ENCODE measurements around the gene FOXC2. TPM values are rescaled to one million over a fixed set of nuclear protein-coding genes. Genes with fewer than 3 reads are reported as not detected.

The FOXC2 gene
- total RNA-seq, 1 donor, result 2.2 TPM

- no peak overlapping the region for H3K4me2 ChIP-seq (ENCODE audit: insufficient read depth, low read length)
- H3K36me3 ChIP-seq (ENCODE audit: insufficient read depth, low read length), result no peaks in the 10 kb centered on the region
- no peaks in the 10 kb centered on the region for H3K9me3 ChIP-seq (ENCODE audit: low read depth, low read length)
- no peak overlapping the region for H3K27ac ChIP-seq (ENCODE audit: low read depth, low read length)
- H3K27me3 ChIP-seq (ENCODE audit: insufficient read depth, low read length), result peaks cover 38% of the 10 kb centered on the region
- no peak for DNase-seq (ENCODE audit: insufficient read length, low spot score, missing footprints)
- H4K20me1 ChIP-seq (ENCODE audit: insufficient read depth, low read length), result peaks cover 4% of the 10 kb centered on the region
- no peak overlapping the region for H2AFZ ChIP-seq (ENCODE audit: low read length)
- H3K4me3 ChIP-seq (ENCODE audit: insufficient read depth, low read length), result no peak overlapping the region
- no peaks in the 10 kb centered on the region for H3K79me2 ChIP-seq (ENCODE audit: insufficient read depth, low read length)
- peaks cover 8% of the 10 kb centered on the region for H3K4me1 ChIP-seq (ENCODE audit: insufficient read depth, low read length)
- no peak for TF ChIP-seq CTCF (IDR thresholded peaks at IDR 0.05; ENCODE audit: extremely low read depth, low read depth, low read length)
Measured at GRCh38 chr16:86525696-86526095, 40.9 kb upstream of the FOXC2 start.

- H3K79me2 ChIP-seq (ENCODE audit: insufficient read depth, low read length), result no peaks in the 10 kb centered on the region
- H4K20me1 ChIP-seq (ENCODE audit: insufficient read depth, low read length), result peaks cover 4% of the 10 kb centered on the region
- peaks cover 4% of the 10 kb centered on the region for H3K4me1 ChIP-seq (ENCODE audit: insufficient read depth, low read length)
- H2AFZ ChIP-seq (ENCODE audit: low read length), result no peak overlapping the region
- H3K9me3 ChIP-seq (ENCODE audit: low read depth, low read length), result no peaks in the 10 kb centered on the region
- peak; percentile 34 for DNase-seq (ENCODE audit: insufficient read length, low spot score, missing footprints)
- no peak overlapping the region for H3K4me2 ChIP-seq (ENCODE audit: insufficient read depth, low read length)
- H3K27me3 ChIP-seq (ENCODE audit: insufficient read depth, low read length), result peaks cover 22% of the 10 kb centered on the region
- no peak overlapping the region for H3K27ac ChIP-seq (ENCODE audit: low read depth, low read length)
- no peak overlapping the region for H3K4me3 ChIP-seq (ENCODE audit: insufficient read depth, low read length)
- no peak for TF ChIP-seq CTCF (IDR thresholded peaks at IDR 0.05; ENCODE audit: extremely low read depth, low read depth, low read length)
- no peaks in the 10 kb centered on the region for H3K36me3 ChIP-seq (ENCODE audit: insufficient read depth, low read length)
Measured at GRCh38 chr16:86527366-86527765, 39.3 kb upstream of the FOXC2 start.

GRCh38 chr16:86528061-86528929 is 38.3 kb upstream of the FOXC2 start:
- peaks cover 12% of the 10 kb centered on the region for H3K27me3 ChIP-seq (ENCODE audit: insufficient read depth, low read length)
- H3K4me1 ChIP-seq (ENCODE audit: insufficient read depth, low read length), result peaks cover 4% of the 10 kb centered on the region
- no peak overlapping the region for H3K4me3 ChIP-seq (ENCODE audit: insufficient read depth, low read length)
- no peaks in the 10 kb centered on the region for H3K9me3 ChIP-seq (ENCODE audit: low read depth, low read length)
- no peak overlapping the region for H2AFZ ChIP-seq (ENCODE audit: low read length)
- H3K27ac ChIP-seq (ENCODE audit: low read depth, low read length), result no peak overlapping the region
- H3K4me2 ChIP-seq (ENCODE audit: insufficient read depth, low read length), result no peak overlapping the region
- H4K20me1 ChIP-seq (ENCODE audit: insufficient read depth, low read length), result peaks cover 4% of the 10 kb centered on the region
- TF ChIP-seq CTCF (IDR thresholded peaks at IDR 0.05; ENCODE audit: extremely low read depth, low read depth, low read length), result no peak
- H3K79me2 ChIP-seq (ENCODE audit: insufficient read depth, low read length), result no peaks in the 10 kb centered on the region
- peak; percentile 37 for DNase-seq (ENCODE audit: insufficient read length, low spot score, missing footprints)
- H3K36me3 ChIP-seq (ENCODE audit: insufficient read depth, low read length), result no peaks in the 10 kb centered on the region

- H3K4me1 ChIP-seq (ENCODE audit: insufficient read depth, low read length), result peaks cover 4% of the 10 kb centered on the region
- H3K27ac ChIP-seq (ENCODE audit: low read depth, low read length), result no peak overlapping the region
- H3K36me3 ChIP-seq (ENCODE audit: insufficient read depth, low read length), result no peaks in the 10 kb centered on the region
- no peaks in the 10 kb centered on the region for H3K9me3 ChIP-seq (ENCODE audit: low read depth, low read length)
- H3K4me3 ChIP-seq (ENCODE audit: insufficient read depth, low read length), result no peak overlapping the region
- H3K4me2 ChIP-seq (ENCODE audit: insufficient read depth, low read length), result no peak overlapping the region
- no peak overlapping the region for H2AFZ ChIP-seq (ENCODE audit: low read length)
- no peak for TF ChIP-seq CTCF (IDR thresholded peaks at IDR 0.05; ENCODE audit: extremely low read depth, low read depth, low read length)
- DNase-seq (ENCODE audit: insufficient read length, low spot score, missing footprints), result peak; percentile 85
- peaks cover 4% of the 10 kb centered on the region for H4K20me1 ChIP-seq (ENCODE audit: insufficient read depth, low read length)
- H3K27me3 ChIP-seq (ENCODE audit: insufficient read depth, low read length), result peaks cover 7% of the 10 kb centered on the region
- H3K79me2 ChIP-seq (ENCODE audit: insufficient read depth, low read length), result no peaks in the 10 kb centered on the region
Measured at GRCh38 chr16:86529160-86529559, 37.5 kb upstream of the FOXC2 start.

Measured in osteoblast (primary cell).